Measurements from ENCODE around the gene TMTC1. TPM values are rescaled to one million over a fixed set of nuclear protein-coding genes. Genes with fewer than 3 reads are reported as not detected.

TMTC1 gene
- polyA plus RNA-seq, 1 donor (not counting 4 experiments of a cell fraction or from before 2014, with no cell fraction given) = 3.7 TPM

DNA sequence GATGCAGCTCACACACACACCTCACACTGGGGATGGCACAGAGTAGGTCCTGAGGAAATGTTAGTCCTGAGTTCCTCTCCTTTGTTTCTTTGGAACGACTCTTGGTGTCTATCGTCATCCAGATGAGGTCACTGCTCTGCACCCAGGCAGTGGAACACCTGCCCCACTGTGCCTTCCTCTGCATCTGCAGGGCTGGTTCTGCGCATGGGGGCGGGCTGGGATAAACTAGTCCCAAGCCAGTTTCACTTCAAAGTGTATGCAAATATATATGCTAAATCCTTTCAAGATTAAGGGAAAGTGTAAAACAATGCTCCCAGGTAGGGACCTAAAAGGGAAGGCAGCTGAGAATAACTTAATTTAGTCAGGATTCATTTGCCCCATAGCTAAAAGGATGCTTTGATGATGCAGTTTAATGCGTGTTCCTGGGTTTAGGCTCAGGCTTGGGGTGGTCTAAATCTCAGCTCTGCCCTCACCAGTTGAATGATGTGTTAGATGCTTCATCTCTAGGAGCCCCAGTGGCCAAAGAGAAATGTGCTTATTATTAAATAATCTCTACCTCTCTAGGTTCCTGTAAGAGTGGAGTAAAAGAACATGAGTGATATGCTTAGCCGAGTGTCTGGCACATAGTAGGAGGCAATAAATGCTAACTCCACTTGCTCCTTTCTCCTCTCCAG, 239.2 kb downstream of the TMTC1 start:
- Histone ChIP-seq H3K9me1 (ENCODE audit: control insufficient read depth, extremely low read depth, insufficient read depth, low read length) (no peaks in the 10 kb centered on the region), H3K9ac (ENCODE audit: control insufficient read depth, extremely low read depth, insufficient read depth, low read length) (no peak overlapping the region), H3K4me3 (ENCODE audit: control insufficient read depth in 2 of 3, extremely low read depth in 1 of 3, insufficient read depth in 2 of 3, low read depth in 1 of 3, low read length in 3 of 3) (no peak overlapping the region), H3K27ac (ENCODE audit: control insufficient read depth, insufficient read depth, low read length) (no peak overlapping the region), H3K4me2 (ENCODE audit: control insufficient read depth, extremely low read depth, insufficient read depth, low read depth, low read length) (no peak overlapping the region), H2AFZ (ENCODE audit: control insufficient read depth, low read length) (no peak overlapping the region), H3K36me3 (ENCODE audit: control insufficient read depth in 2 of 2, extremely low read depth in 1 of 2, insufficient read depth in 2 of 2, low read length in 2 of 2) (no peaks in the 10 kb centered on the region), H3K27me3 (ENCODE audit: control insufficient read depth, extremely low read depth, insufficient read depth, low read length) (no peaks in the 10 kb centered on the region), H3K9me3 (ENCODE audit: control insufficient read depth, low read depth, low read length) (no peaks in the 10 kb centered on the region), H3K79me2 (ENCODE audit: control insufficient read depth, insufficient read depth, low read length) (no peaks in the 10 kb centered on the region), H4K20me1 (ENCODE audit: control insufficient read depth, extremely low read depth, insufficient read depth, low read length) (no peaks in the 10 kb centered on the region), H3K4me1 (ENCODE audit: control insufficient read depth, extremely low read depth, insufficient read depth, low read length) (no peaks in the 10 kb centered on the region)
- dilution Hi-C loops (cut with MboI; ENCODE audit: extremely low pct_ligation_motif_present, low sequenced_read_pairs) = no loop called here
- TF ChIP-seq EZH2 (IDR thresholded peaks at IDR 0.05; ENCODE audit: low read length) = no peak
- TF ChIP-seq, protein P1, sequence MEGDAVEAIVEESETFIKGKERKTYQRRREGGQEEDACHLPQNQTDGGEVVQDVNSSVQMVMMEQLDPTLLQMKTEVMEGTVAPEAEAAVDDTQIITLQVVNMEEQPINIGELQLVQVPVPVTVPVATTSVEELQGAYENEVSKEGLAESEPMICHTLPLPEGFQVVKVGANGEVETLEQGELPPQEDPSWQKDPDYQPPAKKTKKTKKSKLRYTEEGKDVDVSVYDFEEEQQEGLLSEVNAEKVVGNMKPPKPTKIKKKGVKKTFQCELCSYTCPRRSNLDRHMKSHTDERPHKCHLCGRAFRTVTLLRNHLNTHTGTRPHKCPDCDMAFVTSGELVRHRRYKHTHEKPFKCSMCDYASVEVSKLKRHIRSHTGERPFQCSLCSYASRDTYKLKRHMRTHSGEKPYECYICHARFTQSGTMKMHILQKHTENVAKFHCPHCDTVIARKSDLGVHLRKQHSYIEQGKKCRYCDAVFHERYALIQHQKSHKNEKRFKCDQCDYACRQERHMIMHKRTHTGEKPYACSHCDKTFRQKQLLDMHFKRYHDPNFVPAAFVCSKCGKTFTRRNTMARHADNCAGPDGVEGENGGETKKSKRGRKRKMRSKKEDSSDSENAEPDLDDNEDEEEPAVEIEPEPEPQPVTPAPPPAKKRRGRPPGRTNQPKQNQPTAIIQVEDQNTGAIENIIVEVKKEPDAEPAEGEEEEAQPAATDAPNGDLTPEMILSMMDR (optimal IDR thresholded peaks at IDR 0.05 in 1 of 3, IDR thresholded peaks at IDR 0.05 in 1 of 3, conservative IDR thresholded peaks at IDR 0.05 in 1 of 3; ENCODE audit: extremely low read depth in 1 of 3, insufficient read depth in 2 of 3, low read length in 3 of 3) = no peak
- DNase-seq (ENCODE audit: low read depth, low spot score) (no peak), FAIRE-seq (no peak)

DNA sequence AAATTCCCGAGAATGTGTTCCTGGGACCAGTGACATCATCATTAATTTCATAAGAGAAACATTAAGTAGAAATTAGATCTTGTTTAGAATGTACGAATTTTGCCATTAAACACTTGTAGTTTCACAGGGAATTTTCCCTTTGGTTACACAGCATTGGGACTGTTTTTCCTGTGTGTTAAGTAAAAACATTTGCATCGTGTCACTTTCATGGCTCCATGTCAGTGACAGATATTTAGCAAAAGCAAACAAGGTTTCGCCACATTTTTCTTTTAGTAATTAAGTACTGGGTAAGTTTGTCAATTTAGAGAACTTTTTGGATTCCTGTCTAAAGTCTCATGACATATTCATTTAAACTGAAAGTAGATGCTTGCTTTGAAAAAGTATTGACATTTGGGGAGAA, 240.7 kb downstream of the TMTC1 start:
- no peak overlapping the region for H3K27ac ChIP-seq (ENCODE audit: control insufficient read depth, insufficient read depth, low read length)
- dilution Hi-C loops (cut with MboI; ENCODE audit: extremely low pct_ligation_motif_present, low sequenced_read_pairs) = no loop called here
- TF ChIP-seq EZH2 (IDR thresholded peaks at IDR 0.05; ENCODE audit: low read length) = no peak
- TF ChIP-seq, protein P1 (optimal IDR thresholded peaks at IDR 0.05 in 1 of 3, IDR thresholded peaks at IDR 0.05 in 1 of 3, conservative IDR thresholded peaks at IDR 0.05 in 1 of 3; ENCODE audit: extremely low read depth in 1 of 3, insufficient read depth in 2 of 3, low read length in 3 of 3) = no peak
- no peaks in the 10 kb centered on the region for H4K20me1 ChIP-seq (ENCODE audit: control insufficient read depth, extremely low read depth, insufficient read depth, low read length)
- H3K9me3 ChIP-seq (ENCODE audit: control insufficient read depth, low read depth, low read length) = no peaks in the 10 kb centered on the region
- no peak overlapping the region for H2AFZ ChIP-seq (ENCODE audit: control insufficient read depth, low read length)
- no peaks in the 10 kb centered on the region for H3K27me3 ChIP-seq (ENCODE audit: control insufficient read depth, extremely low read depth, insufficient read depth, low read length)
- H3K4me2 ChIP-seq (ENCODE audit: control insufficient read depth, extremely low read depth, insufficient read depth, low read depth, low read length) = no peak overlapping the region
- H3K36me3 ChIP-seq (ENCODE audit: control insufficient read depth in 2 of 2, extremely low read depth in 1 of 2, insufficient read depth in 2 of 2, low read length in 2 of 2) = no peaks in the 10 kb centered on the region
- H3K9ac ChIP-seq (ENCODE audit: control insufficient read depth, extremely low read depth, insufficient read depth, low read length) = no peak overlapping the region
- H3K4me3 ChIP-seq (ENCODE audit: control insufficient read depth in 2 of 3, extremely low read depth in 1 of 3, insufficient read depth in 2 of 3, low read depth in 1 of 3, low read length in 3 of 3) = no peak overlapping the region
- H3K4me1 ChIP-seq (ENCODE audit: control insufficient read depth, extremely low read depth, insufficient read depth, low read length) = no peaks in the 10 kb centered on the region
- H3K79me2 ChIP-seq (ENCODE audit: control insufficient read depth, insufficient read depth, low read length) = no peaks in the 10 kb centered on the region
- no peaks in the 10 kb centered on the region for H3K9me1 ChIP-seq (ENCODE audit: control insufficient read depth, extremely low read depth, insufficient read depth, low read length)
- DNase-seq (ENCODE audit: low read depth, low spot score) (no peak), FAIRE-seq (no peak)
